ENCODE measurements around the gene ANAPC7. TPM values are rescaled to one million over a fixed set of nuclear protein-coding genes. Genes with fewer than 3 reads are reported as not detected.

The ANAPC7 gene
- total and polyA plus RNA-seq, 9 of the 15 experiments (the other 6 are each of a cell fraction or from before 2014, with no cell fraction given): 46.7 to 158 (median 109) TPM

DNA sequence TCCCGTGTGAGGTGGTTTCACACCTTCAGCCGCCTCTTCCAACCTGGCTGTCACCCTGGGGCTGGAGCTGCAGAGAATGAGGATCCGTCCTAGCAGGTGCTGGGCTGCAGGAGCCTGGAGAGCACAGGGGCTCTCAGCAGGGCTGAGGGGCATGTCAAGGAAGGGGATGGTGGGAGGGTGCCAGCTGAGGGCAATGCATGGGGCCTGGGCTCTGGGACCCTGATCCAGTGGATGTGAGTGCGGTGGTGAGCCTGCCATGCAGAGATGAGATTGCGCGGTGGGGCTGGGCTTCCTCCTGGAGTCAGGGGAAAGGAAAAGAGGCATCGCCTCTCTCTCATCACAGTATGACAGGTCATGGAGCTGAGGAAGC lies 31.5 kb downstream of the ANAPC7 start:
- BruUV-seq (replicated peaks): no TSS peak
- Histone ChIP-seq H2AFZ (ENCODE audit: low read depth, low read length) (no peak overlapping the region), H3K4me3 (no peak overlapping the region), H3K36me3 (ENCODE audit: control insufficient read depth, insufficient read depth, low read length) (peaks cover 68% of the 10 kb centered on the region), H3K4me2 (ENCODE audit: insufficient read depth, low read length) (no peak overlapping the region), H3K27ac (ENCODE audit: extremely low read depth, low read depth, low read length) (no peak overlapping the region), H4K20me1 (replicated peaks; ENCODE audit: control insufficient read depth, insufficient read depth, low read length) (no peaks in the 10 kb centered on the region), H3K79me2 (ENCODE audit: control insufficient read depth, insufficient read depth, low read length) (no peaks in the 10 kb centered on the region), H3K9me3 (replicated peaks; ENCODE audit: control insufficient read depth, insufficient read depth, low read depth, low read length) (no peaks in the 10 kb centered on the region), H3K4me1 (replicated peaks in 1 of 2; ENCODE audit: control insufficient read depth in 2 of 2, insufficient read depth in 2 of 2, low read length in 2 of 2) (peaks cover 0 to 6% of the 10 kb centered on the region in 2 experiments; a peak in 2 of 5 replicates), H3K9ac (ENCODE audit: insufficient read depth in 1 of 2, low read depth in 2 of 2, low read length in 2 of 2) (peak overlapping the region in 1 of 2 experiments; percentile 39; a peak in 2 of 4 replicates), H3K27me3 (ENCODE audit: control insufficient read depth in 2 of 2, insufficient read depth in 2 of 2, low read length in 2 of 2) (no peaks in the 10 kb centered on the region), H3K9me1 (ENCODE audit: control insufficient read depth, insufficient read depth, low read length) (no peaks in the 10 kb centered on the region)
- intact Hi-C loops (cut with micrococcal nuclease) (no loop called here), in situ Hi-C loops (cut with MboI) (no loop called here)
- ATAC-seq (peak; percentile 7; the same call in 2 of the 3 replicates), FAIRE-seq (no peak), DNase-seq (ENCODE audit: extremely low read depth in 1 of 4, low spot score in 3 of 4) (no peak)
- ChIA-PET POLR2A (interaction anchor here (0.6 to 4.9 kb wide), 8 partner anchors 13 to 87 kb away, joined by 3 to 22 read pairs (median 4); no protein-coding TSS in a partner anchor), CTCF (ENCODE audit: low intra/inter-chr PET ratio) (no interaction called here)
- TF ChIP-seq SAFB (IDR thresholded peaks at IDR 0.05; ENCODE audit: borderline replicate concordance, low read depth, low read length): no peak
- TF ChIP-seq POLR2G (IDR thresholded peaks at IDR 0.05; ENCODE audit: low read depth, low read length): peak; percentile 58
- TF ChIP-seq ESRRB (CRISPR knock-in tag; IDR thresholded peaks at IDR 0.05; ENCODE audit: borderline replicate concordance): no peak
- TF ChIP-seq, protein P1, sequence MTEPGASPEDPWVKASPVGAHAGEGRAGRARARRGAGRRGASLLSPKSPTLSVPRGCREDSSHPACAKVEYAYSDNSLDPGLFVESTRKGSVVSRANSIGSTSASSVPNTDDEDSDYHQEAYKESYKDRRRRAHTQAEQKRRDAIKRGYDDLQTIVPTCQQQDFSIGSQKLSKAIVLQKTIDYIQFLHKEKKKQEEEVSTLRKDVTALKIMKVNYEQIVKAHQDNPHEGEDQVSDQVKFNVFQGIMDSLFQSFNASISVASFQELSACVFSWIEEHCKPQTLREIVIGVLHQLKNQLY (CRISPR knock-in tag; conservative IDR thresholded peaks at IDR 0.05): no peak
- TF ChIP-seq SUPT5H (IDR thresholded peaks at IDR 0.05): peak; percentile 39; the same call in 1 of the 2 replicates
- TF ChIP-seq MYNN (IDR thresholded peaks at IDR 0.05): 0 out of 2 replicates have a peak, but pooled peaks have one; percentile 16
- no peak for TF ChIP-seq MYNN (CRISPR knock-in tag; IDR thresholded peaks at IDR 0.05)
- TF ChIP-seq ZNF695 (CRISPR knock-in tag; IDR thresholded peaks at IDR 0.05): no peak
- no peak for TF ChIP-seq ATF7 (IDR thresholded peaks at IDR 0.05)
- TF ChIP-seq, protein P2, sequence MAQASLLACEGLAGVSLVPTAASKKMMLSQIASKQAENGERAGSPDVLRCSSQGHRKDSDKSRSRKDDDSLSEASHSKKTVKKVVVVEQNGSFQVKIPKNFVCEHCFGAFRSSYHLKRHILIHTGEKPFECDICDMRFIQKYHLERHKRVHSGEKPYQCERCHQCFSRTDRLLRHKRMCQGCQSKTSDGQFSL (CRISPR knock-in tag; IDR thresholded peaks at IDR 0.05): no peak
- TF ChIP-seq, protein P2 (tag; IDR thresholded peaks at IDR 0.05): no peak
- no peak for TF ChIP-seq KLF16 (IDR thresholded peaks at IDR 0.05)
- TF ChIP-seq POLR2A (conservative IDR thresholded peaks at IDR 0.05): peak; percentile 44; the same call in 1 of the 2 replicates
- WGBS (ENCODE audit: insufficient coverage, low coverage, missing lambda C conversion rate): 95% methylated on average over 7 of the region's 7 CpGs
